HL-60 (cell line): Measurements from ENCODE around the gene TBX15.

Source experiments
- CTCF ChIP-seq: IDR thresholded peaks from one replicate; pipeline ENCODE4 v1.5.1; 2011; ENCODE audit warnings: low read length, control low read depth, inconsistent platforms; ENCODE audit not compliant: insufficient read depth
- GABPA ChIP-seq: IDR thresholded peaks from 2 replicates; pipeline ENCODE4 v1.6.1; 2012; ENCODE audit warnings: low read depth
- POLR2AphosphoS5 ChIP-seq: IDR thresholded peaks from 2 replicates; pipeline ENCODE4 v1.6.1; 2012; ENCODE audit warnings: low read depth
- REST ChIP-seq: IDR thresholded peaks from 2 replicates; pipeline ENCODE4 v1.6.1; 2012; ENCODE audit warnings: low read depth; ENCODE audit not compliant: insufficient replicate concordance

DNA sequence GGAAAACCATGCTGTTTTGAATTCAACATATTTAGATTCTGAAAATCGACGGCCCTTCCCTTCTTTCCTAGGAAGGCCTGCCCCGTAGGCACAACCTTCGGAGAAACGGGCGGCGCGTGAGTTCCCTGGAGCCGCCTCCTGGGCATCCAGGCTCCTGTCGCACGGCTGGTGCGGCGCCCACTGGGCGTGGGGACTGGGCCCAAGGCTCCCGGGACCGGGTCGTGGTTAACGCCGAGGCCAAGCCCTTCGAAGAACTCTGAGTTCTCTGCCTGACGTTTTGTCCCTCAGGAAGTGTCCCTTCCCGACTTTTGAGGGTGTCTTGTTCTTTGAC is 19.2 kb upstream of the TBX15 start:
- TF ChIP-seq CTCF (no peak), POLR2AphosphoS5 (no peak), GABPA (no peak), REST (no peak)
